Stimulated activated CD4-positive, alpha-beta T cell treated with anti-CD3 and anti-CD28 coated beads, Interleukin-12 subunit alpha, Interleukin-12 subunit beta, amount 100 ng/mL, for 4 hours (primary cell): Measurements from ENCODE around the gene CLK1.
"Not testable (repeated sequence)": the region's sequence is repeated elsewhere in the genome, so short reads cannot be mapped to it uniquely, and the experiment has no call there.

ENCODE experiments used
- DNase-seq: peaks from one replicate; pipeline ENCODE4 v3.0.0-alpha.2; 2020

The CLK1 gene

GRCh38 chr2:200850512-200851256, 13.8 kb downstream of the CLK1 start:
- no peak for DNase-seq

- DNase-seq: no peak
Observed at GRCh38 chr2:200847939-200848338, 16.5 kb downstream of the CLK1 start.

- DNase-seq: no peak
Observed at GRCh38 chr2:200847269-200847668, 17.2 kb downstream of the CLK1 start.

- DNase-seq: no peak
Observed at GRCh38 chr2:200845669-200846325, 18.7 kb downstream of the CLK1 start.

- DNase-seq: no peak
Observed at GRCh38 chr2:200845194-200845593, 19.3 kb downstream of the CLK1 start.

- no peak for DNase-seq
Observed at GRCh38 chr2:200843993-200844948, 20.2 kb downstream of the CLK1 start.

GRCh38 chr2:200839513-200839912, 24.9 kb downstream of the CLK1 start:
- no peak for DNase-seq

GRCh38 chr2:200834701-200835100, 29.8 kb downstream of the CLK1 start:
- DNase-seq: no peak

- no peak for DNase-seq
Observed at GRCh38 chr2:200829258-200829655, 35.2 kb downstream of the CLK1 start.

- DNase-seq: no peak
Observed at GRCh38 chr2:200828572-200829257, 35.7 kb downstream of the CLK1 start.

GRCh38 chr2:200828104-200828503, 36.4 kb downstream of the CLK1 start:
- no peak for DNase-seq

- no peak for DNase-seq
Observed at GRCh38 chr2:200821686-200822245, 42.7 kb downstream of the CLK1 start.

GRCh38 chr2:200820573-200821234, 43.8 kb downstream of the CLK1 start:
- DNase-seq: no peak

GRCh38 chr2:200818732-200819131, 45.7 kb downstream of the CLK1 start:
- DNase-seq: not testable (repeated sequence)

GRCh38 chr2:200814917-200815316, 49.5 kb downstream of the CLK1 start:
- DNase-seq: no peak

GRCh38 chr2:200814276-200814815, 50.1 kb downstream of the CLK1 start:
- DNase-seq: no peak

GRCh38 chr2:200812122-200813022, 52.1 kb downstream of the CLK1 start:
- DNase-seq: peak; percentile 61

GRCh38 chr2:200811333-200812121, 52.9 kb downstream of the CLK1 start, which contains the start of gene BZW1:
Gene BZW1, plus strand, starts transcription at chr2:200811910. Its CDS starts 1,308 bp downstream, at chr2:200813218.
- DNase-seq: peak; percentile 93

GRCh38 chr2:200810998-200811332, 53.5 kb downstream of the CLK1 start:
- DNase-seq: no peak
